Coronary artery (tissue), 2 donors: Measurements from ENCODE around the gene SMYD1.

ENCODE experiments used
- DNase-seq: peaks from one replicate; pipeline ENCODE4 v3.0.0-alpha.2; 2017; ENCODE audit warnings: low spot score
- H3K27ac ChIP-seq, 2 donors: fragments of 200-600 bp; sonication (generic); one replicate each; pipeline ENCODE4 v1.5.1; 2016 to 2019
- H3K4me3 ChIP-seq: fragments of 200-600 bp; sonication (generic); 2 replicates; pipeline ENCODE4 v1.5.1; 2016; ENCODE audit warnings: mild to moderate bottlenecking, moderate library complexity
- CTCF ChIP-seq: fragments of 200-600 bp; sonication (generic); IDR thresholded peaks from one replicate; pipeline ENCODE4 v1.5.1; 2019; ENCODE audit warnings: antibody characterized with exemption

SMYD1 gene

GRCh38 chr2:88141952-88142351 is 74.3 kb downstream of the SMYD1 start:
- Histone ChIP-seq H3K27ac (no peak overlapping the region), H3K4me3 (no peak overlapping the region)
- no peak for DNase-seq
- TF ChIP-seq CTCF = no peak

GRCh38 chr2:88144271-88144670 is 76.6 kb downstream of the SMYD1 start:
- H3K27ac ChIP-seq = no peak overlapping the region
- no peak for TF ChIP-seq CTCF
- H3K4me3 ChIP-seq = no peak overlapping the region
- no peak for DNase-seq

GRCh38 chr2:88144914-88145497 is 77.4 kb downstream of the SMYD1 start:
- DNase-seq = no peak
- no peak for TF ChIP-seq CTCF
- no peak overlapping the region for H3K4me3 ChIP-seq
- no peak overlapping the region for H3K27ac ChIP-seq

GRCh38 chr2:88146590-88146989 is 79.0 kb downstream of the SMYD1 start:
- Histone ChIP-seq H3K27ac (no peak overlapping the region), H3K4me3 (no peak overlapping the region)
- DNase-seq = no peak
- TF ChIP-seq CTCF = no peak

GRCh38 chr2:88147145-88147544 is 79.5 kb downstream of the SMYD1 start:
- Histone ChIP-seq H3K27ac (no peak overlapping the region), H3K4me3 (no peak overlapping the region)
- no peak for DNase-seq
- no peak for TF ChIP-seq CTCF

GRCh38 chr2:88148929-88149438 is 81.4 kb downstream of the SMYD1 start:
- Histone ChIP-seq H3K4me3 (no peak overlapping the region), H3K27ac (no peak overlapping the region)
- DNase-seq = no peak
- TF ChIP-seq CTCF = no peak

- no peak for DNase-seq
- no peak for TF ChIP-seq CTCF
- Histone ChIP-seq H3K27ac (no peak overlapping the region), H3K4me3 (no peak overlapping the region)
Observed at GRCh38 chr2:88159481-88159880, 91.9 kb downstream of the SMYD1 start.
